Mucosa of stomach (tissue), 1 donor: ENCODE measurements around the gene MARF1.
"Not testable (repeated sequence)": the region's sequence is repeated elsewhere in the genome, so short reads cannot be mapped to it uniquely, and the experiment has no call there.

ENCODE experiments used
- H3K27me3 ChIP-seq: one replicate; pipeline ENCODE4 v1.7.0; 2013; ENCODE audit warnings: mild to moderate bottlenecking, low read length; ENCODE audit not compliant: control insufficient read depth, insufficient read depth
- H3K36me3 ChIP-seq: one replicate; pipeline ENCODE4 v1.7.0; 2013; ENCODE audit warnings: low read length; ENCODE audit not compliant: control insufficient read depth, insufficient read depth
- H3K4me1 ChIP-seq: one replicate; pipeline ENCODE4 v1.7.0; 2013; ENCODE audit warnings: mild to moderate bottlenecking, low read length; ENCODE audit not compliant: control insufficient read depth, insufficient read depth
- H3K4me3 ChIP-seq: one replicate; pipeline ENCODE4 v1.7.0; 2013; ENCODE audit warnings: low read length
- H3K9ac ChIP-seq: one replicate; pipeline ENCODE4 v1.7.0; 2013; ENCODE audit warnings: mild to moderate bottlenecking, low read length, moderate library complexity
- H3K9me3 ChIP-seq: one replicate; pipeline ENCODE4 v1.7.0; 2013; ENCODE audit warnings: mild to moderate bottlenecking, low read length, moderate library complexity; ENCODE audit not compliant: control insufficient read depth
- donor health status: Pancreatic carcinoma.

Gene MARF1

GRCh38 chr16:15571557-15571956, 71.4 kb downstream of the MARF1 start:
- H3K27me3 ChIP-seq, result no peaks in the 10 kb centered on the region
- no peak overlapping the region for H3K9ac ChIP-seq
- H3K4me3 ChIP-seq, result no peak overlapping the region
- peaks cover 16% of the 10 kb centered on the region for H3K4me1 ChIP-seq
- H3K9me3 ChIP-seq, result no peaks in the 10 kb centered on the region
- H3K36me3 ChIP-seq, result no peaks in the 10 kb centered on the region

- H3K36me3 ChIP-seq, H3K4me1 ChIP-seq, H3K27me3 ChIP-seq, H3K4me3 ChIP-seq, H3K9ac ChIP-seq, H3K9me3 ChIP-seq: not testable (repeated sequence)
These were observed 72.3 kb downstream of the MARF1 start for GRCh38 chr16:15570666-15571065.

GRCh38 chr16:15567823-15568222, 75.1 kb downstream of the MARF1 start:
- Histone ChIP-seq H3K27me3 (no peaks in the 10 kb centered on the region), H3K4me1 (peaks cover 4% of the 10 kb centered on the region), H3K36me3 (no peaks in the 10 kb centered on the region), H3K9ac (no peak overlapping the region), H3K4me3 (no peak overlapping the region), H3K9me3 (no peaks in the 10 kb centered on the region)

- H3K9ac ChIP-seq, result no peak overlapping the region
- no peaks in the 10 kb centered on the region for H3K9me3 ChIP-seq
- no peak overlapping the region for H3K4me3 ChIP-seq
- H3K36me3 ChIP-seq, result no peaks in the 10 kb centered on the region
- H3K27me3 ChIP-seq, result no peaks in the 10 kb centered on the region
- H3K4me1 ChIP-seq, result no peaks in the 10 kb centered on the region
These were observed 76.9 kb downstream of the MARF1 start for GRCh38 chr16:15566095-15566494.

GRCh38 chr16:15564604-15565339, 78.2 kb downstream of the MARF1 start:
- Histone ChIP-seq H3K9ac (no peak overlapping the region), H3K36me3 (no peaks in the 10 kb centered on the region)

GRCh38 chr16:15559176-15559575, 83.8 kb downstream of the MARF1 start:
- no peaks in the 10 kb centered on the region for H3K27me3 ChIP-seq
- H3K4me1 ChIP-seq, result no peaks in the 10 kb centered on the region
- no peaks in the 10 kb centered on the region for H3K9me3 ChIP-seq

More at GRCh38 chr16:15564604-15565339, 78.2 kb downstream of the MARF1 start:
- H3K9me3 ChIP-seq, result no peaks in the 10 kb centered on the region
- no peaks in the 10 kb centered on the region for H3K4me1 ChIP-seq
- H3K4me3 ChIP-seq, result no peak overlapping the region
- no peaks in the 10 kb centered on the region for H3K27me3 ChIP-seq

GRCh38 chr16:15557258-15557657, 85.7 kb downstream of the MARF1 start:
- H3K4me1 ChIP-seq, result no peaks in the 10 kb centered on the region
- H3K36me3 ChIP-seq, result no peaks in the 10 kb centered on the region
- H3K27me3 ChIP-seq, result no peaks in the 10 kb centered on the region
- no peak overlapping the region for H3K4me3 ChIP-seq
- H3K9ac ChIP-seq, result no peak overlapping the region
- H3K9me3 ChIP-seq, result no peaks in the 10 kb centered on the region

More at GRCh38 chr16:15559176-15559575, 83.8 kb downstream of the MARF1 start:
- Histone ChIP-seq H3K9ac (no peak overlapping the region), H3K4me3 (no peak overlapping the region), H3K36me3 (no peaks in the 10 kb centered on the region)

GRCh38 chr16:15556130-15556529, 86.8 kb downstream of the MARF1 start:
- no peaks in the 10 kb centered on the region for H3K4me1 ChIP-seq
- H3K9ac ChIP-seq, result no peak overlapping the region
- no peaks in the 10 kb centered on the region for H3K36me3 ChIP-seq
- H3K27me3 ChIP-seq, result no peaks in the 10 kb centered on the region
- H3K9me3 ChIP-seq, result no peaks in the 10 kb centered on the region
- H3K4me3 ChIP-seq, result no peak overlapping the region

GRCh38 chr16:15553313-15554088, 89.5 kb downstream of the MARF1 start:
- Histone ChIP-seq H3K9me3 (no peaks in the 10 kb centered on the region), H3K36me3 (no peaks in the 10 kb centered on the region), H3K4me3 (no peak overlapping the region)

GRCh38 chr16:15552507-15552906, 90.4 kb downstream of the MARF1 start:
- Histone ChIP-seq H3K36me3 (no peaks in the 10 kb centered on the region), H3K27me3 (no peaks in the 10 kb centered on the region), H3K9me3 (no peaks in the 10 kb centered on the region), H3K4me3 (no peak overlapping the region), H3K9ac (no peak overlapping the region), H3K4me1 (no peaks in the 10 kb centered on the region)

More at GRCh38 chr16:15553313-15554088, 89.5 kb downstream of the MARF1 start:
- no peaks in the 10 kb centered on the region for H3K27me3 ChIP-seq
- H3K9ac ChIP-seq, result no peak overlapping the region
- H3K4me1 ChIP-seq, result no peaks in the 10 kb centered on the region

GRCh38 chr16:15548482-15548891, 94.5 kb downstream of the MARF1 start:
- no peaks in the 10 kb centered on the region for H3K9me3 ChIP-seq
- no peaks in the 10 kb centered on the region for H3K27me3 ChIP-seq
- H3K4me3 ChIP-seq, result no peak overlapping the region
- H3K4me1 ChIP-seq, result no peaks in the 10 kb centered on the region
- no peak overlapping the region for H3K9ac ChIP-seq
- H3K36me3 ChIP-seq, result no peaks in the 10 kb centered on the region

GRCh38 chr16:15547768-15548096, 95.2 kb downstream of the MARF1 start:
- Histone ChIP-seq H3K36me3 (no peaks in the 10 kb centered on the region), H3K4me3 (no peak overlapping the region), H3K27me3 (no peaks in the 10 kb centered on the region), H3K9ac (no peak overlapping the region), H3K9me3 (no peaks in the 10 kb centered on the region), H3K4me1 (no peaks in the 10 kb centered on the region)
